OCI-LY7 (cell line): ENCODE data around the gene AFF3. TPM values are rescaled to one million over a fixed set of nuclear protein-coding genes. Genes with fewer than 3 reads are reported as not detected.

Experiments
- BruUV-seq: library from RNA; stranded (reverse); fragments of 400-500 nt; replicated peaks from 2 replicates; lab custom pipeline; 2021; lab: Mats Ljungman, UMichigan
- CTCF ChIA-PET: fragments of 300-600 bp; sonication (Branson Sonifier 250); formaldehyde crosslinking; loops from one replicate; lab custom pipeline; 2022; ENCODE audit warnings: antibody characterized with exemption; ENCODE audit not compliant: unreplicated experiment; lab: Charles Lee
- POLR2A ChIA-PET: fragments of 300-600 bp; sonication (Branson Sonifier 250); formaldehyde crosslinking; loops from one replicate; lab custom pipeline; 2022; ENCODE audit warnings: antibody characterized with exemption; lab: Charles Lee
- DNase-seq: peaks from one replicate; pipeline ENCODE4 v3.0.0-alpha.2; 2015; ENCODE audit warnings: low spot score
- H2AFZ ChIP-seq: fragments of 200-600 bp; sonication (generic), shearing (Covaris generic); 2 replicates; pipeline ENCODE4 v1.6.1; 2014; ENCODE audit warnings: mild to moderate bottlenecking, antibody characterized with exemption, low read length, moderate library complexity
- H3K27ac ChIP-seq: fragments of 200-600 bp; sonication (generic); 2 replicates; pipeline ENCODE4 v1.5.1; 2014; ENCODE audit warnings: mixed run types, low read depth, mild to moderate bottlenecking, moderate library complexity, low read length, inconsistent platforms; ENCODE audit not compliant: poor library complexity, severe bottlenecking
- H3K36me3 ChIP-seq: fragments of 200-600 bp; sonication (generic); 2 replicates; pipeline ENCODE4 v1.6.1; 2014; ENCODE audit warnings: mild to moderate bottlenecking, antibody characterized with exemption, low read length, moderate library complexity, mixed read lengths; ENCODE audit not compliant: insufficient read depth
- H3K4me1 ChIP-seq: fragments of 200-600 bp; sonication (generic); 2 replicates; pipeline ENCODE4 v1.5.1; 2014; ENCODE audit warnings: mild to moderate bottlenecking, low read length; ENCODE audit not compliant: insufficient read depth, poor library complexity, severe bottlenecking
- H3K4me2 ChIP-seq: fragments of 200-600 bp; sonication (generic); 2 replicates; pipeline ENCODE4 v1.6.1; 2014; ENCODE audit warnings: mild to moderate bottlenecking, low read length
- H3K4me3 ChIP-seq: fragments of 200-600 bp; sonication (generic); 2 replicates; pipeline ENCODE4 v1.5.1; 2014; ENCODE audit warnings: mild to moderate bottlenecking, low read depth, low read length; ENCODE audit not compliant: poor library complexity, severe bottlenecking
- H3K79me2 ChIP-seq: fragments of 200-600 bp; sonication (generic); 2 replicates; pipeline ENCODE4 v1.6.1; 2016; ENCODE audit warnings: low read depth, mild to moderate bottlenecking, low read length, moderate library complexity, mixed read lengths; ENCODE audit not compliant: insufficient read depth
- H3K9me2 ChIP-seq: fragments of 200-600 bp; sonication (generic); 2 replicates; pipeline ENCODE4 v1.6.1; 2016; ENCODE audit warnings: mild to moderate bottlenecking, low read length, mixed read lengths; ENCODE audit not compliant: insufficient read depth
- H3K9me3 ChIP-seq: fragments of 200-600 bp; sonication (generic); 2 replicates; pipeline ENCODE4 v1.6.1; 2014; ENCODE audit warnings: mild to moderate bottlenecking, mixed run types, low read length, mixed read lengths
- H4K20me1 ChIP-seq: fragments of 200-600 bp; sonication (generic); 2 replicates; pipeline ENCODE4 v1.6.1; 2014; ENCODE audit warnings: mild to moderate bottlenecking, antibody characterized with exemption, low read length, moderate library complexity, mixed read lengths; ENCODE audit not compliant: insufficient read depth
- CTCF ChIP-seq: fragments of 200-600 bp; sonication (generic); conservative IDR thresholded peaks from 2 replicates; pipeline ENCODE4 v1.5.1; 2014; ENCODE audit warnings: mild to moderate bottlenecking, antibody characterized with exemption, low read length, moderate library complexity, mixed read lengths
- EZH2phosphoT487 ChIP-seq: fragments of 200-600 bp; sonication (generic); IDR thresholded peaks from 2 replicates; pipeline ENCODE4 v1.6.1; 2018; ENCODE audit warnings: low read depth, borderline replicate concordance, mild to moderate bottlenecking, mixed run types, antibody characterized with exemption, low read length, moderate library complexity, mixed read lengths
- intact Hi-C: fragments of 100-400 bp; cut with micrococcal nuclease; formaldehyde crosslinking; loops from one replicate; pipeline ENCODE4 v1.10.0; 2022; ENCODE audit not compliant: unreplicated experiment
- total RNA-seq, 2 experiments: library from RNA; depleted of rRNA in 1 of 2; stranded (reverse); fragments of >200 nt in 1 of 2; shearing (Covaris generic) in 1 of 2; gene quantifications; 2 replicates each; pipeline ENCODE4 v1.2.3, GENCODE V29; 2014 to 2022

Gene AFF3
- total RNA-seq, 2 experiments from 2014 or later = 131 to 133 TPM

- Histone ChIP-seq H3K79me2 (no peaks in the 10 kb centered on the region), H3K27ac (no peak overlapping the region), H3K4me1 (no peaks in the 10 kb centered on the region), H4K20me1 (peaks cover 6% of the 10 kb centered on the region; the same call in 1 of the 2 replicates), H3K4me3 (no peak overlapping the region), H3K9me3 (no peaks in the 10 kb centered on the region), H2AFZ (no peak overlapping the region), H3K9me2 (no peaks in the 10 kb centered on the region), H3K36me3 (peaks cover 48% of the 10 kb centered on the region), H3K4me2 (no peak overlapping the region)
- no TSS peak for BruUV-seq
- intact Hi-C loops = no loop called here
- TF ChIP-seq CTCF (no peak), EZH2phosphoT487 (no peak)
- CTCF ChIA-PET = no interaction called here
- POLR2A ChIA-PET = no interaction called here
- no peak for DNase-seq
These were observed 362.1 kb downstream of the AFF3 start for GRCh38 chr2:99780276-99780675.

GRCh38 chr2:99779276-99779675 lies 363.1 kb downstream of the AFF3 start:
- intact Hi-C loops = no loop called here
- Histone ChIP-seq H3K79me2 (no peaks in the 10 kb centered on the region), H3K4me1 (no peaks in the 10 kb centered on the region), H3K4me2 (no peak overlapping the region), H3K27ac (no peak overlapping the region), H3K36me3 (peaks cover 53% of the 10 kb centered on the region), H4K20me1 (peaks cover 3% of the 10 kb centered on the region; the same call in 1 of the 2 replicates), H3K4me3 (no peak overlapping the region), H3K9me2 (no peaks in the 10 kb centered on the region), H2AFZ (no peak overlapping the region), H3K9me3 (no peaks in the 10 kb centered on the region)
- no peak for TF ChIP-seq EZH2phosphoT487
- TF ChIP-seq CTCF = no peak
- BruUV-seq = no TSS peak
- DNase-seq = no peak
- ChIA-PET CTCF (no interaction called here), POLR2A (interaction anchor here (0.7 kb wide), 1 partner anchor 25 kb away, joined by 3 read pairs; no protein-coding TSS in a partner anchor)

- TF ChIP-seq CTCF = no peak
- no peak for TF ChIP-seq EZH2phosphoT487
- BruUV-seq = no TSS peak
- Histone ChIP-seq H3K79me2 (no peaks in the 10 kb centered on the region), H2AFZ (no peak overlapping the region), H3K4me3 (no peak overlapping the region), H3K36me3 (peaks cover 49% of the 10 kb centered on the region), H3K9me2 (no peaks in the 10 kb centered on the region), H3K4me1 (peaks cover 12% of the 10 kb centered on the region), H3K9me3 (no peaks in the 10 kb centered on the region), H4K20me1 (no peaks in the 10 kb centered on the region), H3K4me2 (no peak overlapping the region), H3K27ac (no peak overlapping the region)
- DNase-seq = no peak
- CTCF ChIA-PET = no interaction called here
- intact Hi-C loops = no loop called here
- POLR2A ChIA-PET = interaction anchor here (1.4 kb wide), 1 partner anchor 16 kb away, joined by 4 read pairs; no protein-coding TSS in a partner anchor
These were observed 364.6 kb downstream of the AFF3 start for GRCh38 chr2:99777656-99778290.
